Activated CD4-positive, alpha-beta T cell treated with anti-CD3 and anti-CD28 coated beads for 1 hour (primary cell): ENCODE measurements around the gene RPL39.
"Not testable (repeated sequence)": the region's sequence is repeated elsewhere in the genome, so short reads cannot be mapped to it uniquely, and the experiment has no call there.

Source experiments
- DNase-seq: peaks from one replicate; pipeline ENCODE4 v3.0.0-alpha.2; 2020

RPL39 gene

DNA sequence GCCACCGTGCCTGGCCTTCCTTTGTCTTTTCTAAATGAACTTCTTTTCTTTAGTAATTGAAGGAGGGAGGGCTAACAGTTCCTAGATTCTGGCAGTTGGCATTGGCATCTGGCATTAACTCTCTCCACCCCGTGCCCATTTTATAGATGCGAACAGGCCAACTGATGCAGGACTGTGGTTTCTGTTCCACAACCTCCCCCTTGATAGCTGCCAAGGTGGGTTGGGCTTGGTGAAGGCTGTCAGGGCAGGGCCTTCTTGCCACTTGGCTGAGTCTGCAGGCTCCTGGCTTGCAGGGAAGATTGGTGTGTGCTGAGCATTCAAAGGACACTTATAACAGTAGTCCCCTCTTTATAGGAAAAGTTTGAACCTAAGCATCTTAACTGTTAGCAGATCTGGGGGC lies 28.7 kb downstream of the RPL39 start:
- DNase-seq: no peak

DNA sequence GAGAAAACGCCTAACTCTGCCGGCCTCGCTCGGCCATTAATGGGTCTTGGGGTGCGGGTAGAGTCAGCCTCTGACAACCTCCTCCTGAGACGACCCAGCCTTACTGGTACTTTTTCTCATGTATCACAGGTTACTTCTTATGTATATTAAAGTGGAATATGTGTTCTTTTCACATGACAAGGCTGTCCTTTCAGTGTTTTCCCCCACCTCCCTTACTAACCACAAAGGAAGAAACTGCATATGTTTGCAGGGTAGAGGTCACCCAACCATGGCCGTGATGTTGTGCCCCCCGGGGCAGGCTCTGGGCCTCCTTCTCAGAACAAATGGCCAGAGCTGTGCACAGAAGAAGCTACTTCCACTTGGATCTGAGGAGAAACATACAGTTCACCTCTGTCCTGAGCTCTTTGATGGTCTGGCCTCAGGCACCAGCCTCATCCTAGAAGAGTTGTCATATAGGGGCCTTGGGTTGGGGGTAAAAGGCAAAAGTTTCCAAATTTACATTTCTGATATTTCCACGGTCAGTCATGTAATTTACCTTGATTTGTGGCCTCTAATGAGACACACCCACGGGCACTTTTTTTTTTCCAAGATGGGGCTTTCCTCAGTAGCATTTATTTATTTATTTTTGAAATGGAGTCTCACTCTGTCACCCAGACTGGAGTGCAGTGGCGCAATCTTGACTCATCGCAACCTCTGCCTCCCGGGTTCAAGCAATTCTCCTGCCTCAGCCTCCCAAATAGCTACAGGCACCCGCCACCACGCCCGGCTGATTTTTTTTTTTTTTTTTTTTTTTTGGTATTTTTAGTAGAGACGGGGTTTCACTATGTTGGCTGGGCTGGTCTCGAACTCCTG lies 31.2 kb downstream of the RPL39 start:
- DNase-seq: no peak

DNA sequence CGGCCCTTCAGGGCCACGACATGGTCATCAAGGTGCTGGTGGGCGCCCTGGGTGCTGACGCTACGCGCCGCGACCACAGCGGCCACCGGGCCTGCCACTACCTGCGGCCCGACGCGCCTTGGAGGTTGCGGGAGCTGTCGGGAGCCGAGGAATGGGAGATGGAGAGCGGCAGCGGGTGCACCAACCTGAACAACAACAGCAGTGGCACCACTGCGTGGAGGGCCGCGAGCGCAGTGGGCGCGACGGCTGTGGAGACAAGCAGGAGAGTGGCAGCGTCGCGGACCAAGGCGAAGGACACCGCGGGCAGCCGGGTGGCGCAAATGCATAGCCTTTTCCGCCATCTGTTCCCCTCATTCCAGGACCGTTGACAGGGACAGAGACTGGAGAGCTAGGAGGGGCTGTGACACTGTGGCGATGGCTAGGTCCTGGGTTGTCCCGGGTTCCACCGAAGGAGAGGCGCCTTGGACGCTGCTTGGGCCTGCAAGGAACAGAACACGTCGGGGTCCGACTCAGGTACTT lies 32.1 kb downstream of the RPL39 start:
- no peak for DNase-seq

DNA sequence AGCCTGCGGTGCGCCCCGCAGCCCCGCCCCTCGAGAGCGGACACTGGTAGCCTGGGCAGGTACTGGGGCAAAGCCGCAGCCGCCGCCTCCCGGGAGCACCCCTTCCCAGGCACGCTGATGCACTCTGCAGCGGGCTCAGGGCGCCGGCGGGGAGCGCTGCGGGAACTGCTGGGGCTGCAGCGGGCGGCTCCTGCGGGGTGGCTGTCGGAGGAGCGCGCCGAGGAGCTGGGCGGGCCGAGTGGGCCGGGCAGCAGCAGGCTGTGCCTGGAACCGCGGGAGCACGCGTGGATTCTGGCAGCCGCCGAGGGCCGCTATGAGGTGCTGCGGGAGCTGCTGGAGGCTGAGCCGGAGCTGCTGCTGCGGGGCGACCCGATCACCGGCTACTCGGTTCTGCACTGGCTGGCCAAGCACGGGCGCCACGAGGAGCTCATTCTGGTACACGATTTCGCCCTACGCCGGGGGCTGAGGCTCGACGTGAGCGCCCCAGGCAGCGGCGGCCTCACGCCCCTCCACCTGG lies 32.6 kb downstream of the RPL39 start:
- peak; percentile 8 for DNase-seq

DNA sequence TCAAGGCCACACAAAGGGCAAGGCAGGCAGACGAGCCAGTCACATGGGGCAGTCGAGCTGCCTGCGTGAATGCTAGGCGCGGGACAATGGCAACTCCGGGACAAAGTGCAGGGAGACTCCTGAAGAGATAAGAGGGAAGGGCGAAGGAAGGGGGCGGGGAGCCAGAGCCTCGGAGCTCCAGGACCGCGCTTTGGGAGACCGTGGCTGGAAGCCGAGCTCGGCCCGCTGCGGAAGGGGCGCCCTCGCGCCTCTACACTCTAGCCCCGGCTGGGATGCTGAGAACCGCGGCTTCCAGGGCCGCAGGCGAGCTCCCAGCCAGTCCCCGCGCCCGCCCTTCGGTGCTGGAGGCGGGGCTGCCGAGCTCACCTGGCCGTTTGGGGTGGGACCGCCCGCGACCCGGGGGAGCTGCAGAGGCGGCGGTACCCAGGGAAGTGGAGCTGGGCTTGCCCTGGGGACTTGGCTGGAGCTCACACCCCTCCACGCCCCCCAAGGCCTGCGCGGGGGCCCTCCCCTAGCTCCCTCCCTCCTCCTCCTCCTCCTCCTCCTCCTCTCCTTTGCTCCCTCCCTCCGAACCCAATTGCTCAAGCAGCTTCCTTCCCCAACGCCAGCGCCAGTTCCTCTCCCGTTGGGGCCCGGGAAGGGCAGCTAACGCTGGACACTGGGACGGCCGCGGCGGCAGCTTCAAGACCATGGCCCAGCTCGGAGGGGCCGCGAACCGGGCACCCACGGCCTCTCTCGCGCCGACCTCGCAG lies 33.3 kb downstream of the RPL39 start, which contains the start of gene SOWAHD:
Gene SOWAHD, plus strand, starts transcription at position 610 of the 752 bp plus-strand sequence. Its CDS starts 80 bp downstream, at position 690.
- DNase-seq: no peak

DNA sequence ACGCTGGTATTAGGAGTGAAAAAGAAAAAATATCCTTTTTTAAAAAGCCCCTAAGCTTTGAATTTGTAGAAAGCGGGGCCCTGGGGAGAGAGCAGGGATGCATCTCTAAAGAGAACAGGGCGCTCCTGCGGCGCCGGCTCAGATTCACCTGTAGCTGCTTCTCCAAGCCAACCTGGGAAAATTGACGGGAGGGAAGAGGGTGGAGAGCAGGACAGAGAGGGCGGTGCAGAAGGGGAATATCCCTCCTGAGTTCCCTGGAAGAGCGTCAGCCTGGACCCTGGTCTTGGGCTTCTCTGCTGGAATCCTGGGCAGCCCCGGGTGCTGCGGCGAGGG lies 33.8 kb downstream of the RPL39 start:
- DNase-seq: no peak

DNA sequence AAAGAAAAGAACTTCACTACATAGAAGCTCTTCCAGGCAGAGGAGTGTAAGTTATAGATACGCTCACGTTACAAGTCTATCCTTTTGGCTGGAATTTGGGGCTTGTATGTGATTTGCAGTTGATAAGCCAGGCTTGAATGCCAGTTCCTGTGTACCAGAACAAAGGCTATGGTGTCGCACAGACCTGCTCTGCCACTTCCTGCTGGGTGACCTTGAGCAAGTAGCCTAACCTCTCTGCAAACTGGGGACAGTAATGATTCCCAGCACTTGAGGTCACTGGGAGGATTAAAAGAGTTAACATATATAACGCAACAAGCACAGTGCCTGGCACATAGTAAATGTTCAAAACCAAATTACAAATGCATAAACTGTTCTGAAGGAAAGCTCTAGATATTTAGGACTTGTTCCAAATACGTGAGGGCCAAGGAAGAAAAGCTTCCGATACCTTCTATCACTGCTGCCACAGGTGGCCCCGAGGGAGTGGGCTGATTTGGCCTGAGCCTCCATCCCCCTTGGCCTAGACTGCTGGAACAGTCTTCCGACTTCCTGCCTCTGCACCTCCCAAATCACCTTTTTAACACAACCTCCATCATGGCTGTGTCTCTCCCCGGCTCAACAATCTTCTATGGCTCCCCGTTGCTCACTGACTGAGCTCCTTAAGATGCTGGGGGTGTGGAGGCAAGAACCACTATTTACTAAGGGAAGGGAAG lies 34.3 kb downstream of the RPL39 start:
- no peak for DNase-seq

DNA sequence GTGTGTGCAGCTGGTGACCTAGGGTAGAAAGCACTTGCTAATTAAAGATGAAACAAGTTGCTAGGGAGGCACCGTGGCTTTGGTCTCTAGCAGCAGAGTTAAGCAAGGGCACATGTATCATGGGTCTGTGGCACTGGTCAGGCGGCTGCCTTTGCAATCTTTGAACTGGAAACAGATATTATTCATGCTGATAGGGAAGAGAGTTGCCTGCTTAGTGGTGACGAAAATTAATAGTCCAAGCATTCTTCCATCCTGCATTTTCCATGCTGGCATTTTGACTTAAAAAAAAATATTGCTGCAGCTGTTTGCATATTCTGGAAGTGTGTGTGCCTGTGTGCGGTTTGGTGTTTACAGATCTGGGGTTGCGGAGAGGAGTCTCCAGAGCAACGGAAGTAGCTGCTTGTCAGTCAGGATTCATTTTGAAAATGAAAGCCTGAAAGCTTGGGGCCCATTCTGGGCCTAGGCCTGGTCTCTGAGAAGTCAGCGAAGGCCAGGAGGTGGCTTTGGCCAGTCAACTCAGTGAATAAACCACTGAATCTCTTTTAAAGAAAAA lies 35.4 kb downstream of the RPL39 start:
- peak; percentile 10 for DNase-seq

DNA sequence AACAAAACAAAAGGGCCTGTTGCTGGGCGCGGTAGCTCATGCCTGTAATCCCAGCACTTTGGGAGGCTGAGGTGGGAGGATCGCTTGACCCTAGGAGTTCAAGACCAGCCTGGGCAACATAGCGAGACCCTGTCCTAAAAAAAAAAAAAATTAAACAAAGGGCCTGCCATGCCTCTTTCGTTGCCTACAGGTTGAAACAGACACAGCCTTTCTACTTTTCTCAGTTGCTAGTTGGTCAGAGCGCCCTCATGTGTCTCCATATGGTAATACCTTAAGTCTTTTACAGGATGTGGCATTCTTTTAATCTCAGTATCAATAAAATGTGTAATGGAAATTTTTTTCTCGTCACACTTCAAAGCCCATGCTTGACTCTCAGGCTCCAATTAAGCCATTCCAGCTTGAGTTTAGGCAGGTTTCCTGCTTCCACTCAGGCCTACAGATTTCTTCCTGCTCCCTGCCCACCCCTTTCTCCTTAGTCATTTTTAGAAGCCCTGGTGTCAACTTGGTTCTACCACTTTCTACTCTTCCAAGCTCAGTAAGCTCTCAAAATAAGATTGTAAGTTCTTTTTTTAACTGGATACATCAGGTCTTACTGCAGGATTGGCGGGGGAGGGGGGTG lies 37.7 kb downstream of the RPL39 start:
- peak; percentile 9 for DNase-seq

DNA sequence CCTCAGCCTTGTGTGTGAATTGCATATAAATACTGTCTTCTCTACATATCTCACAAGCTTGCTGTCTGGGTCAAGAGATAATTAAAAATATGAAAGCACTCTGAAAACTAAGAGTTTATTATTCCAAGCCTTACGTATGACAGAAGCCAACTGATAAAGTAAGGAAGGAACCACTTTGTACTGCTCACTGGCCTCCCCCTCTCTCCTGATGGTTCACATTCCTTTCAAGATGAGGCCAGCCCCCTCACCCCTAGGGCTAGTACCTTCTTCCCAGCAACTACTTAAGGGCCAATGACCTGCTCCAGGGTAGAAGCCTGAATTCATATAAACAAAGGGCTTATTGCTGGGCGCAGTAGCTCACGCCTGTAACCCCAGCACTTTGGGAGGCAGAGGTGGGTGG lies 38.4 kb downstream of the RPL39 start:
- no peak for DNase-seq

DNA sequence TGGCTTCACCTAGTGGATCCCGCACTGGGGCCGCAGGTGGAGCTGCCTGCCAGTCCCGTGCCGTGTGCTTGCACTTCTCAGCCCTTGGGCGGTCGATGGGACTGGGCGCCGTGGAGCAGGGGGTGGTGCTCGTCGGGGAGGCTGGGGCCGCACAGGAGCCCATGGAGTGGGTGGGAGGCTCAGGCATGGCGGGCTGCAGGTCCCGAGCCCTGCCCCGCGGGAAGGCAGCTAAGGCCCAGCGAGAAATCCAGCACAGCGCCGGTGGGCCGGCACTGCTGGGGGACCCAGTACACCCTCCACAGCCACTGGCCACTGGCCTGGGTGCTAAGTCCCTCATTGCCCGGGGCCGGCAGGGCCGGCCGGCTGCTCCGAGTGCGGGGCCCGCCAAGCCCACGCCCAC lies 40.7 kb downstream of the RPL39 start:
- not testable (repeated sequence) for DNase-seq

DNA sequence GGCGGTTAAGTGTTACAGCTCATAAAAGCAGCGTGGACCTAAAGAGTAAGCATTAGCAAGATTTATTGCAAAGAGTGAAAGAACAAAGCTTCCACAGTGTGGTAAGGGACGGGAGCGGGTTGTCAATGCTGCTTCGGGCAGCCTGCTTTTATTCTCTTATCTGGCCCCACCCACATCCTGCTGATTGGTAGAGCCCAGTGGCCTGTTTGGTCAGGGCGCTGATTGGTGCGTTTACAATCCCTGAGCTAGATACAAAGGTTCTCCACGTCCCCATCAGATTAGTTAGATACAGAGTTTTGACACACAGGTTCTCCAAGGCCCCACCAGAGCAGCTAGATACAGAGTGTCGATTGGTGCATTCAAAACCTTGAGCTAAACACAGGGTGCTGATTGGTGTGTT lies 41.3 kb downstream of the RPL39 start:
- DNase-seq: not testable (repeated sequence)

DNA sequence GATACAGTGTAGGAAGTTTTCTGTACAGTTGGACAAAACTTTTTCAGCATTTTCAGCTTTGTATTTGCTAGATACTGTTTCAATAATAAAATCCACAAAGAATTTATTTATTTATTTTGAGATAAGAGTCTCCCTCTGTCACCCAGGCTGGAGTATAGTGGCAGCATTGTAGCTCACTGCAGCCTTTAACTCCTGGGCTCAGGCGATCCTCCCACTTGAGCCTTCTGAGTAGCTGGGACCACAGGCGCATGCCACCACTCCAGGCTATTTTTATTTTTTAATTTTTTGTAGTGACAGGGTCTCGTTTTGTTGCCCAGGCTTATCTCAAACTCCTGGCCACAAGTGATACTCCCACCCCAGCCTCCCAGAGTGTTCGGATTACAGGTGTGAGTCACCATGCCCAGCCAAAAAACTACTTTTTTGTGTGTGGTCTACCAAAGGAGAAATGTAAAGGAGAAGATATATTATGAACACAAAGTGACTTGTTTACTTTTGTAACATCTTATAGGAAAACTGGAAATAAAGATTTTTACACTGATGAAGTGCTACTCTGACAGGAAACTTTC lies 46.1 kb downstream of the RPL39 start:
- DNase-seq: no peak

DNA sequence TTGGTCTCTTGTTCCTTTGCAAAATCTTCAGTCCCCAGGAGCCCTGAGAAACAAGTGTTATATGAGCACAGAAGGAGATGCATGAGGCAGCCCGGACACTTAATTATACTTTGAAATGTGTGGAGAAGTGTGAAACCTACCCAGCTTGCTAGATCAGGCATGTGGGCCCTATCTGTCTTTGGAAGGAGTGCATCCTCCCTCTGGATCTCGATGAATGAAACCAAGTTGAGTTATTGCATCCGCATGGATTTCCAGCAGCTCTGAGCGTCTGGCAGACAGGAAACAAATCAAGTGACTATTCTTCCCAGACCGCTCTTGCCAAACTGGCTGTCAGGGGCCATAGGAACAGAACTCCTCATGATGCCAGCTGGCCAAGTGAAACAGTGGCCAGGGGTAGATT lies 52.7 kb downstream of the RPL39 start:
- no peak for DNase-seq
